Measurements from ENCODE around the gene OPTN. TPM values are rescaled to one million over a fixed set of nuclear protein-coding genes. Genes with fewer than 3 reads are reported as not detected.
A peak's percentile ranks its signal among the peaks of the same experiment; 100 is the strongest.

The OPTN gene
- total RNA-seq, 1 experiment from 2014 or later, result 48.9 TPM

DNA sequence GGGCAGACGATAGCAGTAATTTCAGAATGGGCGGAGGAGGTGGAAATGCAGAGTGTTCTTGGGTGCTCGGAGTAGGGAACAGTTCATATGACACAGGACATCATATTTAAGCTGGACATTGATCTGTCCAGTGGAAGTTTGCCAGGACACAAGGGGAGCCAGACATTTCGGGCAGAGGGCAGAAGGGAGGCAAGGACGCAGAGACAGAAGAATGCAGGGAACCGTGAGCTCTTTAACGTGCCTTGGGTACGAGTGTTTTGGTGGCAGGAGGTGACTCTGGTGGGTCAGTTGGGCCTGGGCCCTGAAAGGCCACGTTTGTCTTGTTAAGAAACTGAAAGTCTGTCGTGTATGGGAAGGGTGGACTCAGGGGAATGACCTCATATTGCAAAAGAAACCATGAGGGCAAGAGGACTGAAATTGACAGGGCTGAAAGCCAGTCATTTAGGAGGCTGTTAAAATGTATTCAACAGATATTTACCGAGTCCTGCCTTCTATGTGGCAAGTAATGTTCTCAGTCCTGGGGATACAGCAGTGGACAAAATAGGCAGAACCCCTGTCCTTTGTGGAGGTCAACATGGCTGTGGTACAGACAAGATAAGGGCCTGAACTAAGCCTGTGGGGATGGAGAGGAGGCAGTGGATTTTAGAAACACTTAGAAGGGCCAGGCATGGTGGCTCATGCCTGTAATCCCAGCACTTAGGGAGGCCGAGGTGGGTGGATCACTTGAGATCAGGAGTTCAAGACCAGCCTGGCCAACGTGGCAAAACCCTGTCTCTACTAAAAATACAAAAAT is 2.2 kb downstream of the OPTN start:
- H3K27me3 Mint-ChIP-seq (ENCODE audit: unreplicated experiment), result no peaks in the 10 kb centered on the region
- no peak for DNase-seq
- BruUV-seq (replicated peaks), result no TSS peak
- H3K4me1 Mint-ChIP-seq (ENCODE audit: low read depth, unreplicated experiment), result peaks cover 21% of the 10 kb centered on the region
- peak overlapping the region; percentile 45 for H3K4me3 Mint-ChIP-seq (ENCODE audit: low read depth, unreplicated experiment)
- CTCF ChIA-PET, result interaction anchor here (0.5 kb wide), 1 partner anchor 476 kb away, joined by 5 read pairs; no protein-coding TSS in a partner anchor
- no peaks in the 10 kb centered on the region for H3K9me3 Mint-ChIP-seq (ENCODE audit: low read depth, unreplicated experiment)
- H3K36me3 Mint-ChIP-seq (ENCODE audit: insufficient read depth, unreplicated experiment), result peaks cover 22% of the 10 kb centered on the region
- intact Hi-C loops (cut with micrococcal nuclease; ENCODE audit: unreplicated experiment), result no loop called here
- no peak for TF ChIP-seq CTCF (IDR thresholded peaks at IDR 0.05; ENCODE audit: unreplicated experiment)
- H3K27ac Mint-ChIP-seq (ENCODE audit: unreplicated experiment), result no peak overlapping the region

DNA sequence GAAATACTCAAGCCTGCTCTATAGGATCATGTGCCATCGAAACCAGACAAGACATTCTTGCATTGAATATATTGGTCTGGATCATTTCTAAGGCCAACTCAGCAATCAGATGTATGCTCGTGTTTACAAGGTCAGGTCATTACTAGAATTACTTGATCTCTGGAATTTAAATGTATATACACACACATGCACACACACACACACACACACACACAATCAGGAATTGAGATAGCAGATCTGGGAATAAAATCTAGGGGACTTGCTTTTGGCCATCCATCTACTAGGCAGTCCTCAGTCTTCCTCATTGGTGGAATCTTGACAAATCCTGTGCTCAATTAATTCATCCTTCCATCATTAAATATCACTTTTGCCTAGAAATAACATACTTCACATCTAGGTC is 3.6 kb downstream of the OPTN start:
- Mint-ChIP-seq H3K4me3 (ENCODE audit: low read depth, unreplicated experiment) (no peak overlapping the region), H3K27ac (ENCODE audit: unreplicated experiment) (no peak overlapping the region), H3K36me3 (ENCODE audit: insufficient read depth, unreplicated experiment) (peaks cover 24% of the 10 kb centered on the region), H3K9me3 (ENCODE audit: low read depth, unreplicated experiment) (no peaks in the 10 kb centered on the region), H3K4me1 (ENCODE audit: low read depth, unreplicated experiment) (peaks cover 21% of the 10 kb centered on the region), H3K27me3 (ENCODE audit: unreplicated experiment) (no peaks in the 10 kb centered on the region)
- no TSS peak for BruUV-seq (replicated peaks)
- TF ChIP-seq CTCF (IDR thresholded peaks at IDR 0.05; ENCODE audit: unreplicated experiment), result no peak
- CTCF ChIA-PET, result no interaction called here
- no peak for DNase-seq
- intact Hi-C loops (cut with micrococcal nuclease; ENCODE audit: unreplicated experiment), result no loop called here

DNA sequence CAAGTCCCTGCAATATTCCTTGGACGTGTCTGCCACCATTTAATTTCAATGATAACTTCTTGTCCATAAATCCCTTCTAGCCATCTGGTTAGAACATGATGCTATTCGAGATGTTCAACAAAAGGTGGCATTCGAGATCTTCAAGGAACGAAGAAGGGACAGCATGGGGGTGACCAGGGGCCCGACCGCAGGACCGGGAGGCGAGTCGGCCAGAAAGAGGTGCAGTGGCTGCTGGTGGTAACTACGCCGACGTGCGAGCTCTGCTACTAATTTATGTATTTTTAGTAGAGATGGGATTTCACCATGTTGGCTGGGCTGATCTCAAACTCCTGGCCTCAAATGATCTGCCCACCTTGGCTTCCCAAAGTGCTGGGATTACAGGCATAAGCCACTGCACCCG is 4.7 kb downstream of the OPTN start:
- Mint-ChIP-seq H3K27ac (ENCODE audit: unreplicated experiment) (no peak overlapping the region), H3K36me3 (ENCODE audit: insufficient read depth, unreplicated experiment) (peaks cover 19% of the 10 kb centered on the region), H3K27me3 (ENCODE audit: unreplicated experiment) (no peaks in the 10 kb centered on the region), H3K4me1 (ENCODE audit: low read depth, unreplicated experiment) (peaks cover 21% of the 10 kb centered on the region), H3K9me3 (ENCODE audit: low read depth, unreplicated experiment) (no peaks in the 10 kb centered on the region), H3K4me3 (ENCODE audit: low read depth, unreplicated experiment) (no peak overlapping the region)
- no peak for TF ChIP-seq CTCF (IDR thresholded peaks at IDR 0.05; ENCODE audit: unreplicated experiment)
- BruUV-seq (replicated peaks), result no TSS peak
- intact Hi-C loops (cut with micrococcal nuclease; ENCODE audit: unreplicated experiment), result no loop called here
- DNase-seq, result no peak
- CTCF ChIA-PET, result no interaction called here

GRCh38 chr10:13105184-13105583 is 5.2 kb downstream of the OPTN start:
- Mint-ChIP-seq H3K4me1 (ENCODE audit: low read depth, unreplicated experiment) (peaks cover 21% of the 10 kb centered on the region), H3K27ac (ENCODE audit: unreplicated experiment) (no peak overlapping the region), H3K36me3 (ENCODE audit: insufficient read depth, unreplicated experiment) (peaks cover 18% of the 10 kb centered on the region), H3K27me3 (ENCODE audit: unreplicated experiment) (no peaks in the 10 kb centered on the region), H3K9me3 (ENCODE audit: low read depth, unreplicated experiment) (no peaks in the 10 kb centered on the region), H3K4me3 (ENCODE audit: low read depth, unreplicated experiment) (no peak overlapping the region)
- TF ChIP-seq CTCF (IDR thresholded peaks at IDR 0.05; ENCODE audit: unreplicated experiment), result no peak
- no peak for DNase-seq
- CTCF ChIA-PET, result no interaction called here
- no TSS peak for BruUV-seq (replicated peaks)
- intact Hi-C loops (cut with micrococcal nuclease; ENCODE audit: unreplicated experiment), result no loop called here
